HG03175 (cell line): ENCODE measurements around the gene PPDPF.
"Not testable (repeated sequence)": the region's sequence is repeated elsewhere in the genome, so short reads cannot be mapped to it uniquely, and the experiment has no call there.

ENCODE experiments used
- ATAC-seq: cut with Tn5 transposase; IDR thresholded peaks from one replicate; pipeline ENCODE4 v1.9.1; 2021; ENCODE audit warnings: mild to moderate bottlenecking, moderate library complexity; ENCODE audit not compliant: unreplicated experiment

PPDPF gene

GRCh38 chr20:63499338-63499969 is 21.1 kb upstream of the PPDPF start:
- ATAC-seq: no peak

- ATAC-seq: no peak
Observed at GRCh38 chr20:63500151-63500901, 20.2 kb upstream of the PPDPF start.

- ATAC-seq: no peak
Observed at GRCh38 chr20:63500902-63501817, 19.4 kb upstream of the PPDPF start.

GRCh38 chr20:63501818-63502670 is 18.5 kb upstream of the PPDPF start:
- no peak for ATAC-seq

- ATAC-seq: no peak
Observed at GRCh38 chr20:63502671-63503172, 17.8 kb upstream of the PPDPF start.

GRCh38 chr20:63503524-63503923 is 17.0 kb upstream of the PPDPF start:
- ATAC-seq: no peak

- no peak for ATAC-seq
Observed at GRCh38 chr20:63504642-63505041, 15.9 kb upstream of the PPDPF start.

GRCh38 chr20:63505281-63505680 is 15.3 kb upstream of the PPDPF start:
- no peak for ATAC-seq

- ATAC-seq: no peak
Observed at GRCh38 chr20:63505723-63506122, 14.8 kb upstream of the PPDPF start.

- no peak for ATAC-seq
Observed at GRCh38 chr20:63507083-63507743, 13.4 kb upstream of the PPDPF start.

- ATAC-seq: no peak
Observed at GRCh38 chr20:63508072-63508768, 12.3 kb upstream of the PPDPF start.

- ATAC-seq: no peak
Observed at GRCh38 chr20:63509088-63509564, 11.4 kb upstream of the PPDPF start.

- ATAC-seq: no peak
Observed at GRCh38 chr20:63513207-63513606, 7.4 kb upstream of the PPDPF start.

- ATAC-seq: not testable (repeated sequence)
Observed at GRCh38 chr20:63514520-63514919, 6.0 kb upstream of the PPDPF start.

- ATAC-seq: no peak
Observed at GRCh38 chr20:63517376-63518309, 2.9 kb upstream of the PPDPF start.

- ATAC-seq: no peak
Observed at GRCh38 chr20:63518351-63518861, 2.2 kb upstream of the PPDPF start.

GRCh38 chr20:63518946-63519667 is 1.5 kb upstream of the PPDPF start:
- no peak for ATAC-seq
